Right ventricle myocardium inferior (tissue), 1 donor: ENCODE results near the gene COL27A1. TPM values are rescaled to one million over a fixed set of nuclear protein-coding genes. Genes with fewer than 3 reads are reported as not detected.

Experiments used
- ATAC-seq: fragments of 200-7000 bp; cut with Tn5 transposase; one replicate; pipeline ENCODE4 v1.9.1; 2020; ENCODE audit warnings: mild to moderate bottlenecking, moderate library complexity
- DNase-seq: peaks from one replicate; pipeline ENCODE4 v3.0.0; 2021; ENCODE audit errors: missing footprints
- intact Hi-C: fragments of 100-400 bp; cut with DNase I; formaldehyde crosslinking; loops from one replicate; pipeline ENCODE4 v1.11.0; 2022
- total RNA-seq: library from RNA; stranded (reverse); fragmentation: NEBNext Ultra II Directional; extraction: Animal tissue kit (Norgen Biotek cat#: 25700); gene quantifications from one replicate; pipeline ENCODE4 v1.2.1, GENCODE V29; 2021
- donor health status: DM: no; HTN: yes; CAD: no; lungs with severe emphysema.

The COL27A1 gene
- total RNA-seq, 1 donor from 2014 or later = 9.8 TPM

- no peak for DNase-seq
- intact Hi-C loops = no loop called here
Measured at GRCh38 chr9:114300153-114300845, 145.0 kb downstream of the COL27A1 start.

GRCh38 chr9:114300846-114301797 is 145.8 kb downstream of the COL27A1 start:
- intact Hi-C loops = no loop called here
- DNase-seq (no peak), ATAC-seq (no peak)

More at GRCh38 chr9:114300153-114300845, 145.0 kb downstream of the COL27A1 start:
- no peak for ATAC-seq

DNA sequence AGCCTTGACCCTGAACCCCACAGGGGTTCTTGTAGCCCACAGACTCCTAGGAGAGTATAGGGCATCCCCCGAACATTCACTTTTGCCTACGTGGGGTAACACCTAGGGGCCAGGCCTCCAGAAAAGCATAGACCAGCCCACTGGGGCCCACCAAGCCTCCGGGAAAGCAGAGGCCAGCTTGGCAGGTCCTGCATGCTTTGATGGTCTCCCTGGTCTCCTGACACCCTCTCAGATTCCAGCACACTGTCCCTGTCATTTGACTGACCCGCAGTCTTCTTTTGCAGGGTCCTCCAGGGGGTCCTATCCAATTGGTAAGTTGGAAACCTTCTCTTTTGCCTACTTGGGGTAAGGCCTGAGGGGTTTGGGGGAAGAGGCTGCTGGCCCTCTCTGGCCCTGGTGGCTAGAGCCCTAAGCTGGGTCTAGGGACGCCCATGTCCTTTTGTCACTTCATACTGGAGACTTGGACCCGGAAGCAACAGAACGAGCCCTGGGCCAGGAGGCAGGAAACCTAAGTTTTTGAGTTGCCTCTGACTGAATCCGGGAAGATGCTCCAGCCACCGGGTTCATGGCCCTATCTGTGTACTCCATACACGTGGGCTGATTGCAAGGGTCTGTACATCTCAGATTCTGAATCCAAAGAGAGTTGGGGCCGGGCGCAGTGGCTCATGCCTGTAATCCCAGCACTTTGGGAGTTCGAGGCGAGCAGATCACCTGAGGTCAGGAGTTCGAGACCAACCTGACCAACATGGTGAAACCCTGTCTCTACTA is 146.6 kb downstream of the COL27A1 start:
- no peak for ATAC-seq
- DNase-seq = no peak
- intact Hi-C loops = no loop called here

DNA sequence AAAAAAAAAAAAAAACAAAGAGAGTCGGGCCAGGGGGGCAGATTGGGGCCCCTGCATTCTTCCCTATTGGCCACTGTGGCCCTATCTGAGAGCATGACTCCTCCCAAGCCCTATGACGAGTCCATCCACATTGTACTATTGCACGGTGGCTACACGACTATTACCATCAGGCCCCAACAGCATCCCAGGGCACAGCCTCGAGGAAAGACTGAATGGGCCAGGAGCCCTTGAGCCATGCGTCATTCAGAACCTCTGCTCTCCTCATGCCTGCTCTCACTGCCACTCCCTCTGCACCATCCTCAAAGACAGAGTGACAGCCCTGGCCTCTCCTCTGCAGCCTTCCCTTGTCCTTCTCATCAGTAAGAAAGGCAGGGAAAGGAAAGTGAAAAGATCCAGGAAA is 147.4 kb downstream of the COL27A1 start:
- ATAC-seq = no peak
- no peak for DNase-seq
- intact Hi-C loops = no loop called here

DNA sequence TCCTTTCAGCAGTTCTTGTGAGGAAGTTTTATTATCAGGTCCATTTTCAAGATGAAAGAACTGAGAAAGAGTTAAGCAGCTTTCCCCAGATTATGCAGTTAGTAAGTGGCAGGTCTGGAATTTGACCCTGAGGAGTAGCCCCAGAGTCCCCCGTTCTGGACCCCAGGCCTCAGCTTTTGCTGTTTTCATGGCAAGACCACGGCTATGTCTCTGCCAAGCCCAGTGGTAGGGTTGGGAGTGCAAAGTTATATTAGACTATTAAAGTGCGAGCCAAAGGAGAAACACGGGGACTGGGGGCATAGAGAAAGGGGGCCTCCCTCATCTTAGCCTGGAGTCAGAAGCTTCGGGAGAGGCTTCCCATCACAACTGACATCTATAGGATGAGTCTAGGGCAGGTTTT is 148.2 kb downstream of the COL27A1 start:
- ATAC-seq (no peak), DNase-seq (no peak)
- intact Hi-C loops = no loop called here

DNA sequence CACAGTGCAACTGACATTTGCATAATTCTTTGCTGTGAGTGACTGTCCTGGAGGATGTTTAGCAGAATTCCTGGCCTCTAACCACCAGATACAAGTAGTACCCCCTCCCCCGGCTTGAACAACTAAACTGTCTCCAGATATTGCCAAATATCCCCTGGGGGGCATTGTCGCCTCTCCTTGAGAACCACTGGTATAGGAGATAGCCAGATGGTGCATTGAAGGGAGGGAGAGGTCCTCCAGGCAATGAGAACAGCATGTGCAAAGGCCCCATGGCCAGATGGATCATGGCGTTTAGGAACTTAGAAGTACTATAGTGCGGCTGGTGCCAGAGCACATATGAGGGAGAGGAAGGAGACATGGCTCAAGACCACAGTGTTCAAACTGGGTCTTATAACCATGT is 148.6 kb downstream of the COL27A1 start:
- intact Hi-C loops = no loop called here
- DNase-seq (no peak), ATAC-seq (no peak)

DNA sequence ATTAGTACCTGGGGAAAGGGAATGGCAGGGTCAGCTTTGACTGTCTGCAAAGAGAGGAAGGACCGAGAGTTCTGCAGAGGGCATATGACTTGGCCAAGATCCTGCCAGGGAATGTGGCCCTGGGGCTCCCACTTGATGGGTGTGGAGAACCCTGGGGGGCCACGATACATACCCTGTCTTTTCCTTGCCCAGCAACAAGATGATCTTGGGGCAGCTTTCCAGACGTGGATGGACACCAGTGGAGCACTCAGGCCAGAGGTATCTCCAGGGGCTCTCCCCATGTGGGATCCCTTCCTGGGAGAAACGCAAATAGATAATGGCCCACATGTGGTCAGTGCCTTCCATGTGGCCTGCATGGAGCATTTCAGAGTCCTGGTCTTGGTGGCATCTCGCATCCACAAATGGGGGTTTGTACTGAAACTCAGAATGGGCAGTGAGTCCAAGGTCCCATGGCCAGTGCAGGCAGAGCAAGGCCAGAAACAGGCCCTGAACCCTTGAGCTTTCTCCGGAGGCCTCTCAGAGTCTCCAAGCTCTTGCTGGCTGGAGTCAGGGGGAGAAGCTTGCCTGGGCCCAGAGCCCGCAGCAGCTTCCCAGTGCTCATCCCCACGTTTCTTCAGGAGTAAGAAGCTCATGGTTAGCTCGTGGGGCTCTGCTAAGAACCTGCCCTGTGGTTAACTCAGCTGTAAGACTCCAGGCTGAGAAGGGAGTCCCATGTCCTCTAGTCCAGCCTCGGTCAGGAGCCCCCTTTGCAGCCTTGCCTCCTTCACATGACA is 149.3 kb downstream of the COL27A1 start:
- ATAC-seq (no peak), DNase-seq (no peak)
- intact Hi-C loops = no loop called here

- DNase-seq = no peak
- intact Hi-C loops = no loop called here
Measured at GRCh38 chr9:114307899-114308267, 152.5 kb downstream of the COL27A1 start.

DNA sequence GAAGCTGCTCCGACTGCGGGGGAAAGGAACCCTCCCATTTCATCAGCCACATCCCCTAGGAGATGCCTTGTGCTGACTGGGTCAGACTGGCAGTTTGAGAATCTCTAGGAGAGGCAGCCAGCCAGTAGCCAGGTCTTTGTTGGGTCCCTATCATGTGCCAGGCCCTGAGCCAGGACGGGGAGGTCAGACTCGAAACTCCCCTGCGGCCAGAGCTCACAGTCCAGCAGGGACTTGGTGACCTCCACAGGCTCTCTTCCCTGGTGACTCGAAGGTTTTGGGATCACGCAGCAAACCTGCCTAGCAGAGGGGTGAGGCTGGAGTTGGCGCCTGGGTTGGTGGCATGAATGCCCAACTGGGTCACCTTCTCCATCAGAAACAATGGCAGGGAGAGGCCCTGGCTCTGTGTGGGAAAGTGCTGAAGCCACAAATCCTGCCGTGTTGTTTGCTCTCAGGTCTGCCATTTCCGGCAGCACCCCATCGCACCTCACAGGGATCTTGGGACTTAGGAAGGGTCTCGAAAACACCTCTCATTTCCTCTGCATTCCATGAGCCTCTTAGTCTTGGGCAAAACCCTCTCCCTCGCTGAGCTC is 153.1 kb downstream of the COL27A1 start:
- intact Hi-C loops = no loop called here
- no peak for ATAC-seq
- DNase-seq = no peak

More at GRCh38 chr9:114307899-114308267, 152.5 kb downstream of the COL27A1 start:
- ATAC-seq = no peak

DNA sequence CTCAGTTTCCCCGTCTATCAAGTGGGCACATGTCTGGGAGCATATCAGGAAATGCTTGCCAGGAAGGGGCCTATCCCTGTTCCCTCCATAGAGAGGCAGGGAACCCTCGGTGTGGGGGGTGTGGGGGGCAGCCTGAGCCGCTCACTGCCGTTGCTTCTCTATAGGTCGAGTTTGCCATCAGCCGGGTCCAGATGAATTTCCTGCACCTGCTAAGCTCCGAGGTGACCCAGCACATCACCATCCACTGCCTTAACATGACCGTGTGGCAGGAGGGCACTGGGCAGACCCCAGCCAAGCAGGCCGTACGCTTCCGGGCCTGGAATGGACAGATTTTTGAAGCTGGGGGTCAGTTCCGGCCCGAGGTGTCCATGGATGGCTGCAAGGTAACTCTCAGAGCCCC is 153.8 kb downstream of the COL27A1 start:
- no peak for DNase-seq
- no peak for ATAC-seq
- intact Hi-C loops = no loop called here

GRCh38 chr9:114310471-114311450 is 155.4 kb downstream of the COL27A1 start:
- DNase-seq = no peak
- intact Hi-C loops = no loop called here

GRCh38 chr9:114311571-114312512 is 156.5 kb downstream of the COL27A1 start:
- intact Hi-C loops = no loop called here
- no peak for DNase-seq
- no peak for ATAC-seq

More at GRCh38 chr9:114310471-114311450, 155.4 kb downstream of the COL27A1 start:
- ATAC-seq = no peak

DNA sequence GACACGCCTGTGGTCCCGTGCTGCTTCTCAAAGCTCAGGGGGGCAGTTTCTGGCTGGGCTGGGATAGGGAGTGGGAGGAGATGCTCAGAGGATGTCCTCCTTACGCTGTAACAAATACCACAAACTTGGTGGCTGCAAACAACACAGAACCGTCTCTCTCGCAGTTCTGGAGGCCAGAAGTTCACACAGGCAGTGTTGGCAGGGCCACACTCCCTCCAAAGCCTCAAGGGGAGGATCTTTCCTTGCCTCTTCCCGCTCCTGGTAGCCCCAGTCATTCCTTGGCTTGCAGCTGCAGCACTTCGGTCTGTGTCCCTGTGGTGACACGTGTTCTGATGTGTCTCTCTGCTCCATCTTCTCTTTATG is 157.2 kb downstream of the COL27A1 start:
- intact Hi-C loops = no loop called here
- DNase-seq (no peak), ATAC-seq (no peak)

DNA sequence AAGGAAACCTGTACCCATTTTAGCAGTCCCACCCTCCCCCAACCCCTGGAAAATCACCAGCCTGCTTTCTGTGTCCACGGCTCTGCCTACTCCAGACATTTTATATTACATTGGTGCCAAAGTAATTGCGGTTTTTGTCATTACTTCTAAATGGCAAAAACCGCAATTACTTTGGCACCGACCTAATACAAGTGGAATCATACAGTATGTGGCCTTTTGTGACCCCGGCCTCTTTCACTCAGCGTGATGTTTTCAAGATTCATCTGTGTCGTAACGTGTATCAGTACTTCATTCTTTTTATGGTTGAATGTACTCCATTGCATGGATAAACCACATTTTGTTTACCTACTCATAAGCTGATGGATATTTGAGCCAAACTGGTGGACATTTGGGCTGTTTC is 157.8 kb downstream of the COL27A1 start:
- intact Hi-C loops = no loop called here
- DNase-seq (no peak), ATAC-seq (no peak)

DNA sequence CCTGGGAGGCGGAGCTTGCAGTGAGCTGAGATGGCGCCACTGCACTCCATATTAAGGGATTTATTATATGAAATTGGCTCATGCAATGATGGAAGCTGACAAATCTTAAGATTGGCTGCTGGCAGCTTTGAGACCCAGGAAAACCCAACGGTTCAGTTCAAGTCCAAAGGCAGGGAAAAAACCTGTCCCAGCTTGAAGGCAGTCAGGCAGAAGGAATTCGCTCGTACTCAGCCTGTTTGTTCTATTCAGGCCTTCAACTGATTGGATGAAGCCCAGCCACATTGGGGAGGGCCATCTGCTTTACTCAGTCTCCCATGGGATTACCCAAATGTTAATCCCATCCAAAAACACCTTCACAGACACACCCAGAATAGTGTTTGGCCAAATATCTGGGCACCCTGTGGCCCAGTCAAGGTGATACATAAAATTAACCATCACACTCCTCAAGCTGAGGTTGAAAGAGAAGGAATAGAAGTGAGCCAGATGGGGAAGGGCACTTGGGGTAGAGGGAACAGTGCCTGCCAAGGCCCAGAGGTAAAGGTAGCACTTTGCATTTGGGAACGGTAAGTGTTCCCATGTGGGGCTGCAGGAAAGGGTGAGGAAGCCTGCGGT is 159.0 kb downstream of the COL27A1 start:
- DNase-seq (no peak), ATAC-seq (no peak)
- intact Hi-C loops = no loop called here
